GM18498 (cell line): ENCODE results near the gene ITPR2.

Experiments used
- ATAC-seq: cut with Tn5 transposase; IDR thresholded peaks from one replicate; pipeline ENCODE4 v1.9.1; 2021; ENCODE audit warnings: mild to moderate bottlenecking, moderate library complexity; ENCODE audit not compliant: unreplicated experiment

The ITPR2 gene

DNA sequence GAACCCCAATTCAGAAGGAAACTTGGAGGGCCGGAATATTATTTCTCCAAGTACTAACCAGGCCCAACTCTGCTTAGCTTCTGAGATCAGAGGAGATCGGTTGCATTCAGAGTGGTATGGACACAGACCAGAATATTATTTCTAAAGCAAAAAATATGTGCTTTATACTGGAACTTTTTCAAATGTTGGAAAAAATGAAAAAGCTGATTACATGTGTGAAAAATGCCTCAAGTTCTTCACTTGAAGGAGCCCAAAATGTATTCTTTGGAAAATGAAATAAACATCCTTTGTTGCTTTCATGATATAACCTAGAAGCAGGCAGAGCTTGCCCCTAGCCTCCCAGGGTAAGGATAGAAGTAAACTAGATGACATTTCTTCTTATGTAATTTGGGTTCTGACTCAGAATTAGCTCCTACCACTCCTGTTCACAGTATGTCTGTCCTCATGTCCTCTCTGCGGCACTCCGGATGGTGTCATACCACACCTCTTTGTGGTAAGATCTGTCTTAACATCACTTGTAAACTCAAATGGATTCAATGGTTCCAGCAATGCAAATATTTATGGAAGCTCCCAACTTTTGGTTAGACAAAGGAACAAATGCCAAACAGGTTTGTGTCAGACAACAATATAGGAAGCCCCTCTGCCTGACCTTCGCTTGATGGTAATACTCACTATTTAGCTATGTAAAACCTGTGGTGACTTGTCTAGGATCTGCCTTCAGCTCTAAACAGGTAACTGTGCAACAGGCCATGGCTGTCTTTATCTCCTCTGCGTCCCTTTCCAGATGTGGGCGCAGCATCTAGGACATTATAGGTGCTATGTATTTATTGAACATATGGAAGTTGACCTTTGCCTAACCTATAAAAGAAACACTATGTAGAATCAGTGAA is 459.1 kb downstream of the ITPR2 start:
- ATAC-seq: no peak

DNA sequence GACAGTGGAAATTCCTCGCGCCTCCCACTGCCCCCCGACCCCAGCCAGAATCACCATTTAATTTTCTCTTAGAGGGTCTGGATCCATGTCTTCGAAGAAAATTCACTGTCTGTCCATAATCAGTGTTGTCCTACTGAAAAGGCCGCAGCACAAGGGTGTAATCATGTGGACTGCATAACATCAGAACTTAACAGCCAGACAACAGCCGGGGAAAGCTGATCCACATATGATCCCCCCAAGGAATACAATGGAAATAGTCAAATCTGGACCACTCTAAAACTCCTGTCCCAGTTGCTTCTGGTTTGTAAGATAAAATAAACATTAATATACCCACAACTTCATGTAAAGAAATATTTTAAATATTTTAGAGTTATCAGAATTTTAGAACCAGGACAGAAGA is 460.1 kb downstream of the ITPR2 start:
- ATAC-seq: no peak

DNA sequence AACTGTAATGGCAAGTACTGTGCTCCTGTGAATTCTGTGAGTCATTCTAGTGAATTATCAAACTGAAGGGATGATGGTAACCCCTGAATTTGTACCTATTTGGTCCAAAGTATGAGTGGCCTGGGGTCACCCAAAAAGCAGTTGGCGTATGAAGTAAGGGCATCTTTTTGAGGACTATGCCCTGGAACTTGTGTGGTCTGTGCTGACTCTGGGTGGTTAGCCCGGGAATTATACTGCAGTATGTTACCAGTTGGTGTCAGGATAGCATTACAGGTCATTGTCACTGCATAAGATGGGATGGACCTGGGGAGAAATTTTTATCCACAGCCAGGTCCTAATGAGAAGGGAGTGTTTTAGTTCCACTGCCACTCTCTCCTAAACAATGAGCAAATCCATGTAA is 462.9 kb downstream of the ITPR2 start:
- no peak for ATAC-seq

DNA sequence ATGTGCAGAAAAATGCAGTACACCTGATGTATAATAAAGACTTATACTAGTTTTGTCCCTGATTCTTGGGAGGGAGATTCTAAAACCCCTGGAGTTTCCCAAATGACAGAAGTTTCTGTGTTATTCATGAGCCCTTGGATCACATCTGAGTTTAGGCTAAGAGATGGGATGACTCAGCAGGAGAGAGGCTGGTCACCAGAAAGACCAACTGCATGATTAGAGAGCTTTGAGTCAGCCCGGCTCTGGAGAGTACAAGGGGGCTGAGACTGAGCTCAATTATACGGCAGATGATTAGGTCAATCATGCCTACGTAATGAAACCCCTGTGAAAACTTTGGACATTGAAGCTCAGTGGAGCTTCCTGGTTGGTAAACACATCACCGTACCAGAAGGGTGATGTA is 463.4 kb downstream of the ITPR2 start:
- no peak for ATAC-seq

DNA sequence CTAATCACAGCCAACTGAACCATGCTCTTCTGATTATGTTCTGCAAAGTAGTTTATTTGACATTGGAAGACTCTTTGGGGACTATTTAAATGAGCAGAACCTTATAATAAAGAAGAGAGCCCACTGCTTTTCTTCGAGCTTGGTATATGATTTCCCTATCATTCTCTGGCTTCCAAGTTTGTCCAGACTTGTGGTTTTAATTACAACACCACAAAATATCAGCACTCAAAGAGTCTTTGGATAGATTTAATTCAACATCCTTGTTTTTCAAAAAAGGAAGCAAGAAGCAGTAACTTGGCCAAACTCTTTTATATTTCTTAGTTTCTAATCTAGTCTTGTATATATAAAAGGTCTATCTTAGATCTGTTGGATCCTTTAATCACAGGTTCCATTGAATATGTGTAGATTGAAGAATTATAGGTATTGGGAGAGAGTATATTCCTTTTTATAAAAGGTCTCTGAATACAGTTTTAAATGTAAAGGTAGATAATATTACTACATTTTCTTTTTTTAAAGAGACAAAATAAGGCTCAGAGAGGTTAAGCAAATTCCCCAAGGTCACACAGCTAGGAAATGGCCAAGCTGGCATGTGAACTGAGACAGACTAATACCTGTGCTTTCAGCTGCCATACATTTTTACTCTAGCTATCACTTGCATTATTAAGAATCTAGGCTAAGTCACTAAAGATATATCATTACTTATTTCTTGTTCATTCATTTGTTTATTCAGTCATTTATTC is 464.8 kb downstream of the ITPR2 start:
- ATAC-seq: no peak

DNA sequence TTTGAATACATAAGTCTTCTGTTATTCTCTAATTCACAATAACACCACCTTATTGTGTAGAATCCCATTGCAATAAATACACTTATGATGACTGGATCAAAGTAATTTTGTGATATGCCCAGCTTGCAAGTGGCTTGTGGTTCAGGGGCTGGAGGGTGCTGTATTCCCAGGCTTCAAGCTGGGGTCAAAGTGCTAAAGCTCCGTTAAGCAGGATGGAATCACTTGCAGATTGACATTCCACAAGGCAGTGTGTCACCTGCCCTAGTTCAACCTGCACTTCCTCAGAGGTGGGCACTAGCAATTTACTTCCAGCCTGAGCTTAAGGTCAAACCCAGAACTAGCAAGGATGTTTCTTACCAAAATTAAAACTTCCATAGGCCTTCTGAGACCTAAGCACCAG is 471.0 kb downstream of the ITPR2 start:
- ATAC-seq: no peak

DNA sequence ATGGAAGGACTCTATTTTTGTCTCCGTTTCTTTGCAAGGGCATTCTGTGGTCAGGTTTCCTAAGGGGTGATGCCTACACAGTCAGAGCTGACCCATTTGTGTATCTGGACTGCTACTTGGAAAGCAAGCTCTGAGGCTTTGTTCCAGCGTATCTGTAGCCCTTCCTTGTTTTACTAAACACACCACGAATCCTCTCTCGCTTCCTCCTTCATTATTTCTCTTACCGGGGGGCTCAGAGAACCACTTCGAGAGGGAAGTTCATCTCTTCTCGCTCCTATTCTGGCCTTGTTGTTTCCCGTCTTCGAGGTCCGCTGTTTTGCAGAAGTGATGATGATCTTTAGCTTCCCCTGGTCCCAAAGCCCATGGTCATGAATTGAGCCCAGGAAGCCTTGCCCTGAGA is 472.9 kb downstream of the ITPR2 start:
- no peak for ATAC-seq

DNA sequence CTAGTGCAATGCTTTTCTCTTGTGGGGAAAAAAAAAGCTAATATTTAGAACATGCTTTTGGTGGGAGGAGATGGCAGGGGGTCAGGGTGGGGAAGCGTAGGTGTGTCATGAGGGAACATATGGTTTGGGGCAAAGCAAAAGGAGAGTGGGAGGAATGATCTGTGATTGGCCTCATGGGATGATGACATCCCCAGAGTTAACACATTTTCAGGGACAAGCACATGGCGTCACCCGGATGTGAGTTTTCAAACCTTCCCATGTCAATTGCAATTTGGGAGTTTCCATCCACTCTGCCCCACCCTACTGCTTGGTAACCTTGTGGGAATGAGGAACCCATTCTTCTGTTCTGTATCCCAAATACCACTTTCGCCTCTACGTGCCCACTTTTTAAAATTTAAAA is 473.4 kb downstream of the ITPR2 start:
- no peak for ATAC-seq

DNA sequence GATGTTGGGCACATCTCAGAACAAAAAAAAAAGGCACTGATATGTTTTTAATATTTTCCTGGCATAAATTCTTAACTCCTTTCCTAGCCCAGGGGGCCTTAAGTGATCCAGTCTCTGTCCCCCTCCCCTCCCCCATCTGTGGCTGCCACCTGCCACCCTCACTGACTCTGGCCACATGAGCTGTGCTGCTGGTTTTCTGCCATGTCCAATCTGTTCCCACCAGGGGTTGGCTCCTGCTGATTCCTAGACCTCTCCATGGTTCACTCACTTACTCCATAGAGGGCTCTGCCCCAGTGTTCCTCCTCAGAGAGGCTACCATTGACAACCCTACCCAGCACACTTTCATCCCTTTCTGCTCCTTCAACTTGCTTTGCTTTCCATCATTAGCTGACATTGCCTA is 474.3 kb downstream of the ITPR2 start:
- no peak for ATAC-seq

DNA sequence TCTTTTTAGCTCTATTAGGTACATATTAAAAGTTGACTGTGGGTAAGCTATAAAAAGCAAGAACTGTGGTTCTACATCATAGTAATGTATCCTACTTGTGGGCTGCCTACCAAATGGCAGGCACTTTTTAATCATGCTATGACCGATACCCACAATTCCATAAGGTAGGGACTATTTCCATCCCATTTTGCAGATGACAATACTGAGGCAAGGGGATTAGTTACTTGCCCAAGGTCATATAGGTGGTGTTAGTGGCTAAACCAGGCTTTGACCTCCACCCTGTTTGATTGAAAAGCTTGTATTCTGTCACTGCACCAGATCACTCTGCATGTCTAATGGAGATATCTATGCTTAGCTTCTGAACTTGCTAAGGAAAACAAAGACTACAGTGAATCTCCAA is 485.7 kb downstream of the ITPR2 start:
- no peak for ATAC-seq

DNA sequence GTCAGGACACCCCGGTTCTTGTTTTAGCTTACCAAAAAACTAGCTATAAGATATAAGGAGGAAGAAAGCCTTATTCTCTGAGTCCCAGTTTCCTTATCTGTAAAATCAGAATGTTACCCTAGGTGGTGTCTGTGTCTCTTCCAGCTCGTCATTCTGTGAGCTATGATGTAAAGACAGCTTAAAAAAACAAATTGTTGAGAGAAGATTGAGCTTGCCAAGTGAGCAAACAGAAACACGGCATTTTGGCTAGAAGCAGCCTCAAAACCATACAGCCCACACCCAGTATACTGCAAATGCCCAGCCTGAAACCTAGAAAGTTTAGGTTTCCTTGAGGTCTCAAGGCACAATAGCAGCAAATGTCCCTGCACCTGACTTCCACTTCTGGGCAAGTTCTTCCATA is 486.3 kb downstream of the ITPR2 start:
- no peak for ATAC-seq

DNA sequence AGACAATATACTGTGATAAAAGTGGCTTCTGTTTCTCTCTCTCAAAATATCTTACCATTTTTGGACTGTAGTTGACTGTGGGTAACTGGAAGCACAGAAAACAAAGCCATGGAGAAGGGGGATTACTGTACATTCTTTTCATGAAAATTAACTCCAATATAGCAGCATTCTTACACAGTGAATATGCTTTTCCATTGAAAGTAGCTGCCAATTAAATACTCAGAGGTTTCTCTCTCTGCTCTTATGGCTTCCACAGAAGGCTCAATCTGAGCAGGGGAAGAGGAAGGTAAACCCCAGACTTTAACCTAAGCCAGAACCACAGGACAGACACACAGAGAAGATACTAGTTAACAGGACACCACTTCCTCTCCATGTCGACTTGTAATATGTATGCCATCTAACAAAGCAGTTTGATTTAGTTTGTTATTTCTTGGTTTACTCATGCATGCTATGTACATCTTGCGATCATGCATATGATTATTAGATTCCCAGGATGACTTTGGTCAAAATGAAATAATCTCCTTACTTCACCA is 487.5 kb downstream of the ITPR2 start:
- no peak for ATAC-seq

DNA sequence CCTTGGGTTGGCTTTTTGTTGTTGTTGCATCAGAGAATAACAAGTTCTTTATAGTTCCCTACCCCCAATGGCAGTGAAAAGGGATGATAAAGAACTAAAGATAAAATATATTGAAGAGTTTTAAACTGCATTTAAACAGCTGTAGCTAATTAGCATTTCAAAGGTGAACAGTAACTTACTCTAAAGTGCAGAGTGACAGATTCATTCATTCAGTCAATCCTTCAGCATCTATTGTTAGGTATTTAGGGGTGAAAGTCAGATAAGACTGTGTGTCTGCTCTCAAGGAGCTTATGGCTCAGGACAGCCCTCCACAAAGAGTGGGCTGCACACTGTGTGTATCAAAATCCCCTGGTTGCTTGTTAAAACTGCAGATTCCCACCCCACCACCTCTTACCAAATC is 491.5 kb downstream of the ITPR2 start:
- no peak for ATAC-seq

DNA sequence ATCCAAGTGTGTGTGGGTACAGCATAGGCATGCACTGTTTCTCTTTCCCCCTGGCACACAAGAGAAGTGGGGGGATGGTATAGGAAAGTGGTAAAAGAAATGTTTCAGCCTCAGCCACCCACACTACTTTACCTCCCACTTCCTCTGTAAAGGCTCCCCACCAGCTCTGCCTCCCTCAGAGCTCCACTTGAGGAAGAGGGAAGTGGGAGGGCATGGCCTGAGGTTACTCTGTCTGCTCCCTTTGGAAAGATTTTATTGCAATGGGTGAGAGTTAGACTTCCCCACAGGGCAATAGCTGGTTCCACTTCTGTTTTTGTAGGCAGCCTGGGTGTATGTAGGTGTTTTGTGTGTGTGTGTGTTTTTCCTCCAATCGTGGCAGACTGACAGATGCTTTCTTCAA is 492.3 kb downstream of the ITPR2 start:
- peak; percentile 79 for ATAC-seq

DNA sequence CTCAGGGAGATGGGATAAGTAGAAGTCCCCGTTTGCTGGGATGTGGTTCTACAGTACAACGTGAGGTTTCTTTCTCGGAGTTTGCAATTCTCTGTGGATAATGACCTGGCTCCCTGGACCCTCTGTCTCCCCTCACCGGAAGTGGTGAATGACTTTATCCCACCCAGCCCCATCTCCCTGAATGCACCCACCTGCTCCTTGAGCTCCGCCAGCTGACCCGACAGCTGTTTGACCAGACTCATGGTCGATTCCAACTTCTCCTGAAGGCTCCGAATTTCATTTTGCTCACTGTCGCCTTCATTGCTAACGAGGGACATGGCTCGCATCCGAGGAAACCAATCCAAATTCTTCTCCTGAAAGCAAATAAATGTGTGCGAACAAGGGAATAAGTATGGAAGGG is 493.0 kb downstream of the ITPR2 start:
- ATAC-seq: no peak

DNA sequence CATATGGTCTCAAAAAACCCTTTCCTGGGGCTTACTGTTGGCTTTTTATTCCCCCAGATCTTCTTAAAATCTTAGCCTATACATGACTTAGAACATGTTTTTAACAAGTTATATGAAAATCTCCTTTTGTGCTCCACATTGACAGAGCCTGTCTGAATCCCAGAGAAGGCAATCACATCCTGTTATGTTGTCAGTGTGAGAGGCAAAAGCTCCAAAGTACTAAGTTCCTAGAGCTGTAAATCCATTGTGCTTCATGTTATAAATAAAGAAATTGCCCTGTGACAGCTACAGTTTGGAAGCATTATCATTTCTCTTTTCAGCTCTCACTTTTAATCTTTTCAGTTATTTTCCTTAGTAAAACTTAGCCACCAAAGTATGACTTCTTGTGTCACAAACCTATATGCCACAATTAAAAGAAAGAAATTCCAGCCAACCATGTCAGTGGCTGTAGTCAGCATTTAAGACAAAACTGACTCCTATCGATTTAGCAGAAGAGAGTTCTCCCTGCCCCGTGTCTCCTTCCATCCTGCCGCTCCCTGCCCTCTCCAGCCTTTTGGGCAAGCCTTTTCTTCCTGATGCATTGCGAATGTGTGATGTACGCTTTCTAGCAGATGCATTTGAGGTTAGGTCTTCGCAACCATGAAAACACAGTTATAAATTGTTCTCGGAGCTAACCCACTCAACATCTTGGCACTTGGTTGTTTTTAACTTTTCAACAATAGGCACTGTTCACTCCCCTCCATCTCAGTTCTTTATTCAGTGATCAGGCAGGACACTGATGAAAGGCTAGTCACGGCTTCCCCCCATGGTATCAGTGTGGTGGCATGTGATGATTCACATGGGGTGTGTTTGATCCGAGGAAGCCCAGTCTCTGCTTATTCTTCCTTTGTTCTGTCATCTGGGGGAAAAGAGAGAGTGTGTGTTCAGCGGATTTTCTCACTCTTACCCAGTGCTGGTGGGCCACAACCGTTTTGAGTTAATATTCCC is 494.1 kb downstream of the ITPR2 start:
- ATAC-seq: no peak

DNA sequence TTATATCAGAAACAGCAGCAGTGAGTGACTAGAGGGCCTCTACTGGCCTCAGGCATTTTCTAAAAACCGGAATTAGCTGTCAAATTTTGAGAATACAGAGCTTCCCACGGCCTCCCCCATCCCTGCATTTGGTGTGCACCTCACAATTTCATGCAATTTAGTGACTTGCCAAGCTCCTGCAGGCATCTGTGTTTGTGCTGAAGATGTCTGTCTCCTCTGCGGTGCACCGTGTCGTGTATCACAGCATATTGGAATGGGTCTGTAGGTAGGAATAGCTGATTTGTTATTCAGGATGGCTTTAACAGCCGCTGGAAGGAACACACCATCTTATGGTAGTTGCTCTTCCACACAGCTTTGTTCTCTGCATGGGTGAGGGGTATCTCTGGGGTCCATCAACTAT is 497.3 kb downstream of the ITPR2 start:
- ATAC-seq: no peak

DNA sequence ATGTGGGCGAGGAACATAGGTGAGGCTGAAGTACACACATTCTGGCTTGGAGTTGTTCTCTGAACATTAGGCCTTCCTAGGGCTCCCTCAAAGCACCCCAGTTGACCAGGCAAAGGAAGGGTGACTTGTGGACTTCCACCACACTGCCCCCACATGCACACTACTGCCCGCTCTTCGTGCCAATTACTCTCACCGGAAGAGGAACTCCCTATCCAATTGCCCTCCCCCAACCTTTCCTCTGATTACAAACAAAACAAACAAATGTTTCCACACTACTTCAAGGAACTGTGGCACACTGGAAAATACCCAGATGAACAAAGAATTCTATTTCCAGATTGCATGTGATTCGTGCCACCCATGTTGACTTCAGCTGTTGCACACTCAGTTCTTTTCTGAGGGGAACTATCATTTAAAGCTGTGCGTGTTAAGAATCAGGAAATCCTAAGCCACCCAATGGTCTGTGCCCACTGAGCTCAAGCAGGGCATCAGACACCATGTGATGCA is 498.3 kb downstream of the ITPR2 start:
- ATAC-seq: no peak

DNA sequence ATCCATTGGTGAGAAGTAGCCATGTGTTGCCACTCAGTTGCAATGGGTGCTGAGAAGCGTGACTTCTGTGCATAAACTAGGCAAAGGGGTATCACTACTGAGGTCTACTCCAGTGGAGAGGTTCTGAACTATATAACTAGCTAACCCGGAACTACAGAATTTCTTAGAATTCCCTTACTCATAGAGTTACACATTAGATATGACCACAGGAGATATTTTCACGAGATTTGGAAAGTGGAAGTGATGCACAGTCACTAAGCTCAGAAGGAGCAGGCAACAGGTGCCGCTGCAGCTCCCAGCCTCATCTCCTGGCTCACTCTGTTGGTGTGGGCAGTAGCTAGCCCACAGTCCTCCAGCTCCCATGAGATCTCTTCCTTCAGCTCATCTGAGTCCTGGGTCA is 501.0 kb downstream of the ITPR2 start:
- no peak for ATAC-seq

DNA sequence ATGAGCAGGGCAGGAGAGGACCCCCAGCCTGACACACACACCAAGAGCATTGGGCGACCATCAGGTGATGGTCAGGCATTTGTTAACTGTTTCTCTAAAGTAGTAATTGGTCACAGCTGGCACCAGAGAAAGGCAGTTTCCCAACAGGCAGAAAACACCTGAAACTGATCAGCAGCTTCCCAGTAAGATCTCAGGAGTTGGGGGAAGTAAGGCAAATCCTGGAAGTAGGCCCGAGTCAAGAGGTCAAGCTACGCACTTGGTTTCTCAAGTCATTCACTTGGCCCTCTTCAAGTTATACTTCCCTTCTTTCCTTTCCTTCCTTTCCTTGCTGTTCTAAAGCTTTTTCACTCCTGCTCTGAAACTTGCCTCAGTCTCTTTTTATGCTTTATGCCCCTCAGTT is 501.9 kb downstream of the ITPR2 start:
- no peak for ATAC-seq
